Endothelial cell (in vitro differentiated cells): ENCODE results near the gene COL25A1. TPM values are rescaled to one million over a fixed set of nuclear protein-coding genes. Genes with fewer than 3 reads are reported as not detected.

ENCODE experiments used
- DNase-seq: peaks from one replicate; pipeline ENCODE4 v3.0.0; 2021; ENCODE audit warnings: low spot score
- H3K27ac Mint-ChIP-seq: one replicate; pipeline ENCODE4 v1.8.0; 2021; ENCODE audit warnings: mixed read lengths, inconsistent platforms; ENCODE audit not compliant: unreplicated experiment
- H3K27me3 Mint-ChIP-seq: one replicate; pipeline ENCODE4 v1.8.0; 2021; ENCODE audit warnings: mild to moderate bottlenecking, moderate library complexity, mixed read lengths, inconsistent platforms; ENCODE audit not compliant: unreplicated experiment
- H3K36me3 Mint-ChIP-seq: one replicate; pipeline ENCODE4 v1.8.0; 2021; ENCODE audit warnings: mild to moderate bottlenecking, low read depth, mixed read lengths, inconsistent platforms; ENCODE audit not compliant: unreplicated experiment
- H3K4me1 Mint-ChIP-seq: one replicate; pipeline ENCODE4 v1.8.0; 2021; ENCODE audit warnings: mild to moderate bottlenecking, mixed read lengths, inconsistent platforms; ENCODE audit not compliant: unreplicated experiment
- H3K4me3 Mint-ChIP-seq: one replicate; pipeline ENCODE4 v1.8.0; 2021; ENCODE audit warnings: mild to moderate bottlenecking, mixed read lengths, inconsistent platforms; ENCODE audit not compliant: unreplicated experiment
- H3K9me3 Mint-ChIP-seq: one replicate; pipeline ENCODE4 v1.8.0; 2021; ENCODE audit warnings: mixed read lengths, inconsistent platforms; ENCODE audit not compliant: unreplicated experiment
- total RNA-seq: library from RNA; stranded (reverse); fragmentation: NEBNext Ultra II Directional; extraction: Animal tissue kit (Norgen Biotek cat#: 25700); gene quantifications from one replicate; pipeline ENCODE4 v1.2.1, GENCODE V29; 2021; ENCODE audit not compliant: unreplicated experiment
- TF ChIP-seq, protein P1 (sequence below): fragments of 200-600 bp; sonication (generic); IDR thresholded peaks from one replicate; pipeline ENCODE4 v1.5.0; 2021; ENCODE audit warnings: antibody characterized with exemption; ENCODE audit not compliant: unreplicated experiment

COL25A1 gene
- total RNA-seq, 1 donor from 2014 or later = 22.7 TPM

DNA sequence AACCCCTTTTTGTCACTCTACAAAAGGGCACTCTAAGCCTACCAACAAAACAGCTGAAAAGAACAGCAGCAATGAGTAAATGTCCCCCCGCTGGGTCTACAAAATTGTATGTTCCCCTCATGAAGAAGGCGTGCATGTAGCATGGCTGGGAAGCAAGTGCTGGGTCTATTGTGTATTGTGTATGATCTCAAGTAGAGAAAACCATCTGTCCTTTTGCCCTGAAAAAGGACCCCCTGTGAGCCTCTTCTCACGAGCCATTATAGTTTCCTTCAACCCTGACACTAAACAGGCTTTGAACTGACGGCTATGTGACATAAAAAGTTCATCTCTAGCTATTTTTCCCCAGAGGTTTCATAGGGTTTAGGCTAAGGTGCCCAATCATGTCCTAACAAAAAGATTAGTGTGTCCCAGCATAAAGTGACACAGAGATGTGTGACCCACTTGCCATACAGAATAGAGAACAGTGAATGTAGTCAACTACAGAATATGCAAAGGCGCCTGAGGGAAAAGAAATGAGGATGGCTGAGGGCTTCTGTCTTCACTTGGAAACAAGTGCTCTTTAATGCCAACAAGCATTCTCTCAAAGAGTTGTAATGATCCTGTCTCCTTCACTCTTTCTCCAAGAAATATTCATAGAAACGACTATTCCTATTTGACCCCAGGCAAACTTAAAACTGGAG, 27.3 kb downstream of the COL25A1 start:
- H3K27ac Mint-ChIP-seq = no peak overlapping the region
- DNase-seq = no peak
- no peak overlapping the region for H3K4me3 Mint-ChIP-seq
- no peaks in the 10 kb centered on the region for H3K27me3 Mint-ChIP-seq
- TF ChIP-seq, protein P1, sequence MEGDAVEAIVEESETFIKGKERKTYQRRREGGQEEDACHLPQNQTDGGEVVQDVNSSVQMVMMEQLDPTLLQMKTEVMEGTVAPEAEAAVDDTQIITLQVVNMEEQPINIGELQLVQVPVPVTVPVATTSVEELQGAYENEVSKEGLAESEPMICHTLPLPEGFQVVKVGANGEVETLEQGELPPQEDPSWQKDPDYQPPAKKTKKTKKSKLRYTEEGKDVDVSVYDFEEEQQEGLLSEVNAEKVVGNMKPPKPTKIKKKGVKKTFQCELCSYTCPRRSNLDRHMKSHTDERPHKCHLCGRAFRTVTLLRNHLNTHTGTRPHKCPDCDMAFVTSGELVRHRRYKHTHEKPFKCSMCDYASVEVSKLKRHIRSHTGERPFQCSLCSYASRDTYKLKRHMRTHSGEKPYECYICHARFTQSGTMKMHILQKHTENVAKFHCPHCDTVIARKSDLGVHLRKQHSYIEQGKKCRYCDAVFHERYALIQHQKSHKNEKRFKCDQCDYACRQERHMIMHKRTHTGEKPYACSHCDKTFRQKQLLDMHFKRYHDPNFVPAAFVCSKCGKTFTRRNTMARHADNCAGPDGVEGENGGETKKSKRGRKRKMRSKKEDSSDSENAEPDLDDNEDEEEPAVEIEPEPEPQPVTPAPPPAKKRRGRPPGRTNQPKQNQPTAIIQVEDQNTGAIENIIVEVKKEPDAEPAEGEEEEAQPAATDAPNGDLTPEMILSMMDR = no peak
- H3K4me1 Mint-ChIP-seq = peaks cover 3% of the 10 kb centered on the region
- no peaks in the 10 kb centered on the region for H3K9me3 Mint-ChIP-seq
- H3K36me3 Mint-ChIP-seq = no peaks in the 10 kb centered on the region

DNA sequence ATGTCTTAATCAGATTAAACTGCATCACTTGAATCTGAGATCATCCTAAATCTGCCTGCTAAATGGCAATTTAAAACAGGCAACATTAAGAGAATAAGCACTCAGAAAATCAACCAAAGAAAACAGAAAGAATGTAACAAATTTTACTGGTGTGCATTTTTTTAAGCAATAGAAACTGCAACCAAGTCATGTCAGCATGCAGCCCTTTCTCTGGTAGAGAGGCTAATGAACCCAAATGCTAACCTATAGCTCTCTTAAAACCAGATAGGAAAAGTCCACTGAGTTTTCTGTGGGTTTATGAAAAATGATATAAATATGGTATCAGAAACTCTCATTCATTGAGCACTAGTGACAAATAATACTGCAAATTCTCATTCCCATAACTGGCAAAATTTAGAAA, 35.6 kb downstream of the COL25A1 start:
- TF ChIP-seq, protein P1 = no peak
- Mint-ChIP-seq H3K27ac (no peak overlapping the region), H3K36me3 (no peaks in the 10 kb centered on the region), H3K9me3 (no peaks in the 10 kb centered on the region), H3K4me1 (peaks cover 9% of the 10 kb centered on the region), H3K4me3 (no peak overlapping the region), H3K27me3 (peaks cover 1% of the 10 kb centered on the region)
- no peak for DNase-seq

DNA sequence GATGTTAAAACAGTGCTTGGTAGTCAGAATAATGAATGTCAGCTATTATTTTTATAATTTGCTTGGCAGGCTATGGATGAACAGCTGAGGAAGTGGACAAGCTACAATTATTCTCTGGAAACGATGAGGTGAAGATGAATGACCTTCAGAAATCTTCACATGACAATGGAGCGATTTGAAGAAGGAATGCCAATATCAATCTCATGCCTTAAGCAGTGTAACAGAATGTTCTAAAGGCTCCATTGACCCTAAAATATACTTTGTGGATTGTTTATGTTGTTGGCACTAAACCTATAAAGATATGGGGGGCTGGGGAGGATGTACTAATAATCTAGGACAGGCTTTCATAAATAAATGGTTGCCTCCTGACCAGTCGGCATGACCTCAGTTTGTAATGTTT, 36.2 kb downstream of the COL25A1 start:
- Mint-ChIP-seq H3K4me3 (no peak overlapping the region), H3K36me3 (no peaks in the 10 kb centered on the region), H3K9me3 (no peaks in the 10 kb centered on the region), H3K27me3 (peaks cover 1% of the 10 kb centered on the region), H3K27ac (no peak overlapping the region), H3K4me1 (peaks cover 9% of the 10 kb centered on the region)
- TF ChIP-seq, protein P1 = no peak
- DNase-seq = no peak

DNA sequence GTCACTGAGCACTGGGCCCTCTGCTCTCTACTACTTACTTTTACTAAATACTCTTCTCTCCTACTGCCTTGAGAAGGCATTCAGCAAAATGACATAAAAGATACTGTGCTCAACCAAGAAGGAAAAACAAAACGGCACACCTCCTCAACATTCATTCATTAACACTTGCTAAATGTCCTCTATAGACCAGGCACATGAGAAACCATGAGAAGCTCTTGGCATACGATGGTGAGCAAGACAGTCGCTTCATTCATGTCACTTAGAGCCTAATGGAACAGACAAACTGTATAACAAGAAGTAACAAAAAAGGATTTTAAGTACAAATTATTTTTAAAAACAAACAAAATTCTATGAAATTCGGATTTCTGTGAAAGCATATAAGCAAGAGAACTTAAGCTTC, 38.7 kb downstream of the COL25A1 start:
- Mint-ChIP-seq H3K36me3 (no peaks in the 10 kb centered on the region), H3K9me3 (no peaks in the 10 kb centered on the region), H3K27me3 (peaks cover 1% of the 10 kb centered on the region), H3K4me3 (no peak overlapping the region), H3K27ac (no peak overlapping the region), H3K4me1 (peaks cover 5% of the 10 kb centered on the region)
- TF ChIP-seq, protein P1 = no peak
- DNase-seq = no peak

DNA sequence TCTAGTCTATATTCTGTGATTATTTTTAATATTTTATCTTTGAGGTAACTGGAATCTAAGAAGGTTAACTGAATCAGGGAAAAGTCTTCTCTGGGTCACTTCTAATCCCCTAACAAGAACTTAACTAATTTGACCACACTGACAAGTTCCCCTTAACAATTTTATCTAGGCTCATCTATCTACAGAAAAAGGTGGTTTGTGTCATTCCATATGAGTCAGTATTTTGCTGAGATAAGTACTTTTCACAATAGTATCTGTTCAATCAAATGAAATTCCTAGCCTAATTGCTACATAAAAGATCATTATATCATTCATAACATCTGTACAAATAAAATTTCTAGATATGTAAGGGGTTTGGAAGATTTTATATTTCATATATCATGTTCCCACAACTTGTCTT, 45.6 kb downstream of the COL25A1 start:
- no peak for DNase-seq
- Mint-ChIP-seq H3K4me1 (no peaks in the 10 kb centered on the region), H3K9me3 (no peaks in the 10 kb centered on the region)

More for the DNA sequence above, 45.6 kb downstream of the COL25A1 start:
- Mint-ChIP-seq H3K4me3 (no peak overlapping the region), H3K27ac (no peak overlapping the region), H3K36me3 (no peaks in the 10 kb centered on the region), H3K27me3 (no peaks in the 10 kb centered on the region)
- TF ChIP-seq, protein P1 = no peak
